Esophagus muscularis mucosa (tissue), 4 donors: ENCODE measurements around the gene FAM228A. TPM values are rescaled to one million over a fixed set of nuclear protein-coding genes. Genes with fewer than 3 reads are reported as not detected.
A peak's percentile ranks its signal among the peaks of the same experiment; 100 is the strongest.

Experiments
- DNase-seq: peaks from one replicate; pipeline ENCODE4 v3.0.0-alpha.2; 2017; ENCODE audit errors: extremely low spot score
- H3K27ac ChIP-seq, 4 donors: fragments of 200-600 bp; sonication (generic); replicated peaks in 1 of 4; 1 replicate in 3 of 4; 2 replicates in 1 of 4; pipeline ENCODE4 v1.5.1; 2016 to 2019; ENCODE audit warnings: mild to moderate bottlenecking in 1 of 4
- H3K27me3 ChIP-seq, 4 donors: fragments of 200-600 bp; sonication (generic); one replicate each; pipeline versions ENCODE4 v1.5.1 to v1.6.0; 2016 to 2019
- H3K36me3 ChIP-seq, 4 donors: fragments of 200-600 bp; sonication (generic); one replicate each; pipeline ENCODE4 v1.5.1; 2016 to 2019
- H3K4me1 ChIP-seq, 4 donors: fragments of 200-600 bp; sonication (generic); one replicate each; pipeline ENCODE4 v1.5.1; 2016 to 2019
- H3K4me3 ChIP-seq, 4 donors: fragments of 200-600 bp; sonication (generic); 1 replicate in 2 of 4; 2 replicates in 2 of 4; pipeline ENCODE4 v1.5.1; 2016 to 2019; ENCODE audit warnings: mild to moderate bottlenecking in 4 of 4, moderate library complexity in 1 of 4
- H3K9me3 ChIP-seq, 4 donors: fragments of 200-600 bp; sonication (generic); 1 replicate in 3 of 4; 2 replicates in 1 of 4; pipeline ENCODE4 v1.5.1; 2016 to 2019
- CTCF ChIP-seq, 3 experiments: fragments of 200-600 bp in 2 of 3; fragments of 450-650 bp in 1 of 3; sonication (generic) in 2 of 3; IDR thresholded peaks; one replicate each; pipeline ENCODE4 v1.5.1; 2017 to 2019; ENCODE audit warnings: antibody characterized with exemption in 3 of 3, mild to moderate bottlenecking in 2 of 3, moderate library complexity in 1 of 3
- EP300 ChIP-seq: sonication (generic); formaldehyde crosslinking; IDR thresholded peaks from one replicate; pipeline ENCODE4 v1.6.1; 2017; ENCODE audit warnings: antibody characterized with exemption
- POLR2A ChIP-seq: fragments of 450-650 bp; IDR thresholded peaks from one replicate; pipeline ENCODE4 v1.6.1; 2017; ENCODE audit warnings: antibody characterized with exemption, moderate library complexity, mild to moderate bottlenecking, low read depth
- POLR2AphosphoS5 ChIP-seq, 2 donors: sonication (generic); formaldehyde crosslinking; IDR thresholded peaks; one replicate each; pipeline ENCODE4 v1.6.1; 2017; ENCODE audit warnings: antibody characterized with exemption in 2 of 2
- WGBS: methylation state at CpG from one replicate; pipeline ENCODE4 v1.1.5; 2018; 5-methylcytosine and 5-hydroxymethylcytosine counted together
- intact Hi-C: fragments of 100-400 bp; cut with DNase I; formaldehyde crosslinking; loops from one replicate; pipeline ENCODE4 v1.15.1; 2023
- total RNA-seq, 4 donors: library from RNA; depleted of rRNA; stranded (reverse); fragments of >200 nt; gene quantifications; one replicate each; pipeline versions ENCODE4 v1.1.0 to v1.2.1, GENCODE V29; 2016

Gene FAM228A
- total RNA-seq, 4 donors from 2014 or later = 1.1 to 3.3 (median 2.6) TPM

- Histone ChIP-seq H3K27me3 (no peaks in the 10 kb centered on the region), H3K36me3 (peaks cover 0 to 43% (median 17%) of the 10 kb centered on the region in 4 donors)
Measured at GRCh38 chr2:24160761-24161160, 14.1 kb upstream of the FAM228A start.

DNA sequence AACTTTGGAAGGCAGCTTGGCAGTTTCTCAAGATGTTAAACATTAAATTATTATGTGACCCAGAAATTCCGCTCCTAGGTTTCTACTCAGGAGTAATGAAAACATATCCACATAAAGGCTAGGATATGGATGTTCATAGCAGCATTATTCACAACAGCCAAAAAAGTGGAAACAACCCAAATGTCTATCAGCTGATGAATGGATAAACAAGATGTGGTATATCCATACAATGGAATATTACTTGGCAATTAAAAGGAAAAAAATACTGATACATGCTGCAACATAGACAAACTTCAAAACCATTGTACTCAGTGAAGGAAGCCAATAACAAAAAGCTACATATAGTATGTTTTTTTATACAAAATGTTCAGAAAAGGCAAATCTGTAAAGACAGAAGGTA is 12.4 kb upstream of the FAM228A start:
- intact Hi-C loops = no loop called here
- H3K27me3 ChIP-seq = no peaks in the 10 kb centered on the region
- no peak for TF ChIP-seq POLR2A
- peaks cover 0 to 32% (median 14%) of the 10 kb centered on the region in 4 donors for H3K36me3 ChIP-seq
- peaks cover 0 to 5% (median 0%) of the 10 kb centered on the region in 4 donors for H3K9me3 ChIP-seq
- H3K27ac ChIP-seq = no peak overlapping the region
- WGBS = 100% methylated on average over 1 of the region's 1 CpG
- no peak overlapping the region for H3K4me3 ChIP-seq
- H3K4me1 ChIP-seq = no peaks in the 10 kb centered on the region
- DNase-seq = no peak

More at GRCh38 chr2:24160761-24161160, 14.1 kb upstream of the FAM228A start:
- intact Hi-C loops = no loop called here
- Histone ChIP-seq H3K27ac (no peak overlapping the region), H3K4me3 (no peak overlapping the region), H3K4me1 (no peaks in the 10 kb centered on the region), H3K9me3 (peaks cover 0 to 5% (median 0%) of the 10 kb centered on the region in 4 donors)
- DNase-seq = no peak
- TF ChIP-seq CTCF (IDR thresholded peaks at IDR 0.05) (no peak), EP300 (no peak), POLR2AphosphoS5 (IDR thresholded peaks at IDR 0.05) (no peak), POLR2A (no peak)

DNA sequence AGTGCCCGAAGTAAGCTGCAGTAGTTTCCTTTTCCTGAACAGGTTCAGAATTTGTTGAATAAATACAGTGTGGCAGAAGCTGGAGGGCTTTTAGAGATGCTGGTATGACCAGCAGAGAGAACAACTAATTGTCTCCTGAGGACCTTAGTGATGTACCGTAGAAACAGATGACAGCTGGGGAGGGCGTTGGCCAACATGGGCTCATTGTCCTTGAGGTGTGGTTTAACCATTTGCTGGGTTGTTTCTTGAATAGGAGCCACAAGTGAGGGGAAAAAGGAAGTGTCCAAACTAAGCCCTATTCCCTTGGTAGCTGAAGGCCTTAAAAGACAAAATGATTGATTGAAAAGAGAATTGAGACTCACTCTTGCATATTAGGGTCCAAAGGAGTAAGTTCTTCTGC is 11.7 kb upstream of the FAM228A start:
- H3K27ac ChIP-seq = no peak overlapping the region
- intact Hi-C loops = no loop called here
- DNase-seq = no peak
- peaks cover 0 to 5% (median 0%) of the 10 kb centered on the region in 4 donors for H3K9me3 ChIP-seq
- WGBS = 60% methylated on average over 3 of the region's 3 CpGs
- peaks cover 0 to 27% (median 12%) of the 10 kb centered on the region in 4 donors for H3K36me3 ChIP-seq
- no peaks in the 10 kb centered on the region for H3K27me3 ChIP-seq
- TF ChIP-seq EP300 = no peak
- no peak for TF ChIP-seq POLR2A
- no peak for TF ChIP-seq CTCF (IDR thresholded peaks at IDR 0.05)
- TF ChIP-seq POLR2AphosphoS5 (IDR thresholded peaks at IDR 0.05) = no peak
- H3K4me1 ChIP-seq = no peaks in the 10 kb centered on the region
- H3K4me3 ChIP-seq = no peak overlapping the region

GRCh38 chr2:24163601-24164000 is 11.3 kb upstream of the FAM228A start:
- no peak overlapping the region for H3K4me3 ChIP-seq
- intact Hi-C loops = no loop called here
- WGBS = 90% methylated on average over 2 of the region's 2 CpGs

DNA sequence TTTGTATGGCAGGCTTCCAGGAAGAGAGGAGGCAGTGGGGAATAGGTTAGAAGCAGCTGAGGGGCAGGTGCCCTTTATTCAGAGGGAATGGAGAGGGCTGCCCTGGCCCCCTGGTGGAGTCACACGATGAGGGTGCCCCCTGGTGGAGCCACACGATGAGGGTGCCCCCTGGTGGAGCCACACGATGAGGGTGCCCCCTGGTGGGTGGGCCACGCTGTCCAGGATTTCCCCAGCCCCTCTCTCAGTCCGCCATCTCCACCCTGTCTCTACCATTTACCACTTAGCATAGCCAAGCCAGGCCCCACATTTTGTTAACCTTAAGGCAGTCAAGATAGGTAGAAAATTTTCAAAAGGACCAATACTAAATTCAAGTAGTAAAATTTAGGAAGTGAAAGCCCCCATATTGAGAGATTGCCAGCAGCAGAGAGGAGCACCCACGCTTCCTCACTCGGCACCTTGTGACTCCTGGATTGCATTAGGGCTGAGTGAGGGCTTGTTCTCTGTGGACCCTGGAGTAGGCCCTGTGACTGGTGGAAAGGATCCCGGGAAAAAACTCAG is 10.4 kb upstream of the FAM228A start:
- DNase-seq = no peak
- Histone ChIP-seq H3K4me3 (no peak overlapping the region), H3K27ac (no peak overlapping the region), H3K27me3 (no peaks in the 10 kb centered on the region), H3K4me1 (no peaks in the 10 kb centered on the region), H3K36me3 (peaks cover 0 to 31% (median 11%) of the 10 kb centered on the region in 4 donors), H3K9me3 (peaks cover 0 to 5% (median 0%) of the 10 kb centered on the region in 4 donors)
- TF ChIP-seq POLR2AphosphoS5 (IDR thresholded peaks at IDR 0.05) (no peak), CTCF (IDR thresholded peaks at IDR 0.05) (peak; percentile 42 to 60 (median 56))
- intact Hi-C loops = no loop called here
- WGBS = 54% methylated on average over 8 of the region's 8 CpGs

More at GRCh38 chr2:24163601-24164000, 11.3 kb upstream of the FAM228A start:
- Histone ChIP-seq H3K36me3 (peaks cover 0 to 27% (median 12%) of the 10 kb centered on the region in 4 donors), H3K9me3 (peaks cover 0 to 5% (median 0%) of the 10 kb centered on the region in 4 donors), H3K27me3 (no peaks in the 10 kb centered on the region), H3K4me1 (no peaks in the 10 kb centered on the region), H3K27ac (no peak overlapping the region)
- no peak for TF ChIP-seq POLR2A
- no peak for TF ChIP-seq POLR2AphosphoS5 (IDR thresholded peaks at IDR 0.05)
- no peak for DNase-seq

DNA sequence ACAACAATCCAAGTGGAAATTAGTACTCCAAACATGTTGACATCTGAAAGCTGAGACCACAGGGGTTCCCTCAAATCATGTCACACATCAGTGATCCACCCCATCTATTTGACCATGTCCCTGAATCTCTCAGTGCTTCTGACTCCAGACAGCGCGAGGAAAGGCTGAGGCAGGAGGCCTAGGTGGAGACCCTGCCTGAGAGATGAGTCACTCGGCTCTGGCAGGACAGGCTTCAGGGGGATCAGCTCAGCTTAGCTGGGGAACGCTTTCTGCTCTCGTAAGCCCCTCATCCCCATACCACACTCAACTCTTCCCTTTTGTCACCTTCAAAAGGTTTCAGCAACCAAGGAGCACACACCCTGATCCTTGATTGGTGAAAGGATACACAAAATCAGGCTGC is 5.8 kb upstream of the FAM228A start:
- no peak for TF ChIP-seq POLR2AphosphoS5 (IDR thresholded peaks at IDR 0.05)
- no peak for TF ChIP-seq CTCF (IDR thresholded peaks at IDR 0.05)

More for the DNA sequence above, 5.8 kb upstream of the FAM228A start:
- intact Hi-C loops = no loop called here
- Histone ChIP-seq H3K27me3 (no peaks in the 10 kb centered on the region), H3K27ac (no peak overlapping the region), H3K36me3 (peaks cover 0 to 7% (median 3%) of the 10 kb centered on the region in 4 donors), H3K4me3 (no peak overlapping the region), H3K4me1 (no peaks in the 10 kb centered on the region), H3K9me3 (no peaks in the 10 kb centered on the region)
- DNase-seq = no peak
- 86% methylated on average over 5 of the region's 5 CpGs for WGBS
